CD4-positive, alpha-beta T cell treated with Interleukin-17A for 1 hour (primary cell): ENCODE data around the gene FLNA.
"Not testable (repeated sequence)": the region's sequence is repeated elsewhere in the genome, so short reads cannot be mapped to it uniquely, and the experiment has no call there.

Experiments
- DNase-seq: peaks from one replicate; pipeline ENCODE4 v3.0.0-alpha.2; 2020

The FLNA gene

GRCh38 chrX:154374313-154375155 is at the start of gene FLNA:
FLNA (minus strand) TSS chrX:154374634; CDS start chrX:154371245, 3,389 bp downstream.
- DNase-seq, result no peak

- no peak for DNase-seq
Observed at GRCh38 chrX:154420402-154420756, 45.9 kb upstream of the FLNA start.

GRCh38 chrX:154419688-154420401 is 45.4 kb upstream of the FLNA start:
- DNase-seq, result no peak

GRCh38 chrX:154419189-154419588 is 44.8 kb upstream of the FLNA start:
- no peak for DNase-seq

GRCh38 chrX:154417157-154417556 is 42.7 kb upstream of the FLNA start:
- no peak for DNase-seq

GRCh38 chrX:154413142-154413541 is 38.7 kb upstream of the FLNA start:
- no peak for DNase-seq

GRCh38 chrX:154412468-154412867 is 38.0 kb upstream of the FLNA start:
- DNase-seq, result peak; percentile 60

GRCh38 chrX:154411981-154412340 is 37.5 kb upstream of the FLNA start:
- DNase-seq, result peak; percentile 69

GRCh38 chrX:154409222-154409871 is 34.9 kb upstream of the FLNA start, which contains the start of gene DNASE1L1:
DNASE1L1 (minus strand) TSS chrX:154409254; CDS start chrX:154405568, 3,686 bp downstream.
- no peak for DNase-seq

GRCh38 chrX:154408659-154409221 is 34.3 kb upstream of the FLNA start:
- no peak for DNase-seq

- DNase-seq, result no peak
Observed at GRCh38 chrX:154404625-154405192, 30.3 kb upstream of the FLNA start.

GRCh38 chrX:154403858-154404257 is 29.4 kb upstream of the FLNA start:
- DNase-seq, result no peak

GRCh38 chrX:154403192-154403591 is 28.8 kb upstream of the FLNA start:
- DNase-seq, result no peak

- DNase-seq, result no peak
Observed at GRCh38 chrX:154402622-154403127, 28.2 kb upstream of the FLNA start.

GRCh38 chrX:154401918-154402621 is 27.6 kb upstream of the FLNA start:
- no peak for DNase-seq

GRCh38 chrX:154401045-154401799 is 26.8 kb upstream of the FLNA start:
- DNase-seq, result peak; percentile 34

GRCh38 chrX:154400369-154400817 is 26.0 kb upstream of the FLNA start:
- not testable (repeated sequence) for DNase-seq

- DNase-seq, result peak; percentile 52
Observed at GRCh38 chrX:154399527-154400368, 25.3 kb upstream of the FLNA start.

- peak; percentile 88 for DNase-seq
Observed at GRCh38 chrX:154398668-154399526, 24.5 kb upstream of the FLNA start.
